GM21717 (cell line): ENCODE measurements around the gene GPS2.

ENCODE experiments used
- ATAC-seq: cut with Tn5 transposase; IDR thresholded peaks from one replicate; pipeline ENCODE4 v1.9.1; 2021; ENCODE audit warnings: mild to moderate bottlenecking, moderate library complexity; ENCODE audit not compliant: unreplicated experiment

Gene GPS2

GRCh38 chr17:7262935-7263800, 52.0 kb downstream of the GPS2 start:
- no peak for ATAC-seq
